GM21360 (cell line): ENCODE measurements around the gene CAPZA2.
A peak's percentile ranks its signal among the peaks of the same experiment; 100 is the strongest.

Experiments used
- ATAC-seq: cut with Tn5 transposase; IDR thresholded peaks from one replicate; pipeline ENCODE4 v1.9.1; 2021; ENCODE audit warnings: mild to moderate bottlenecking, moderate library complexity; ENCODE audit not compliant: unreplicated experiment

The CAPZA2 gene

GRCh38 chr7:116861717-116862116, 670 bp upstream of the CAPZA2 start:
- no peak for ATAC-seq

- ATAC-seq: peak; percentile 5
Observed at GRCh38 chr7:116862951-116863670, 724 bp downstream of the CAPZA2 start.

GRCh38 chr7:116863936-116864500, 1.6 kb downstream of the CAPZA2 start:
- ATAC-seq: no peak

- ATAC-seq: no peak
Observed at GRCh38 chr7:116871061-116871700, 8.8 kb downstream of the CAPZA2 start.

GRCh38 chr7:116872026-116872425, 9.6 kb downstream of the CAPZA2 start:
- no peak for ATAC-seq

- ATAC-seq: no peak
Observed at GRCh38 chr7:116873619-116874018, 11.2 kb downstream of the CAPZA2 start.

GRCh38 chr7:116876664-116877442, 14.5 kb downstream of the CAPZA2 start:
- no peak for ATAC-seq

GRCh38 chr7:116877443-116878217, 15.2 kb downstream of the CAPZA2 start:
- no peak for ATAC-seq

GRCh38 chr7:116884691-116885090, 22.3 kb downstream of the CAPZA2 start:
- no peak for ATAC-seq

GRCh38 chr7:116885724-116886123, 23.3 kb downstream of the CAPZA2 start:
- ATAC-seq: no peak

- ATAC-seq: no peak
Observed at GRCh38 chr7:116886543-116887156, 24.3 kb downstream of the CAPZA2 start.

GRCh38 chr7:116888895-116889294, 26.5 kb downstream of the CAPZA2 start:
- no peak for ATAC-seq

GRCh38 chr7:116895849-116896248, 33.5 kb downstream of the CAPZA2 start:
- no peak for ATAC-seq

GRCh38 chr7:116897661-116898060, 35.3 kb downstream of the CAPZA2 start:
- ATAC-seq: no peak

GRCh38 chr7:116899308-116899707, 36.9 kb downstream of the CAPZA2 start:
- ATAC-seq: no peak

- ATAC-seq: no peak
Observed at GRCh38 chr7:116901143-116901542, 38.8 kb downstream of the CAPZA2 start.

- no peak for ATAC-seq
Observed at GRCh38 chr7:116902867-116903266, 40.5 kb downstream of the CAPZA2 start.

- ATAC-seq: no peak
Observed at GRCh38 chr7:116906391-116906790, 44.0 kb downstream of the CAPZA2 start.

- ATAC-seq: no peak
Observed at GRCh38 chr7:116910383-116910782, 48.0 kb downstream of the CAPZA2 start.

GRCh38 chr7:116911801-116912200, 49.4 kb downstream of the CAPZA2 start:
- no peak for ATAC-seq
